GM19025 (cell line): ENCODE data around the gene FGF12.

Experiments used
- ATAC-seq: cut with Tn5 transposase; IDR thresholded peaks from one replicate; pipeline ENCODE4 v1.9.1; 2021; ENCODE audit warnings: mild to moderate bottlenecking, low read depth, moderate library complexity; ENCODE audit not compliant: unreplicated experiment

Gene FGF12

DNA sequence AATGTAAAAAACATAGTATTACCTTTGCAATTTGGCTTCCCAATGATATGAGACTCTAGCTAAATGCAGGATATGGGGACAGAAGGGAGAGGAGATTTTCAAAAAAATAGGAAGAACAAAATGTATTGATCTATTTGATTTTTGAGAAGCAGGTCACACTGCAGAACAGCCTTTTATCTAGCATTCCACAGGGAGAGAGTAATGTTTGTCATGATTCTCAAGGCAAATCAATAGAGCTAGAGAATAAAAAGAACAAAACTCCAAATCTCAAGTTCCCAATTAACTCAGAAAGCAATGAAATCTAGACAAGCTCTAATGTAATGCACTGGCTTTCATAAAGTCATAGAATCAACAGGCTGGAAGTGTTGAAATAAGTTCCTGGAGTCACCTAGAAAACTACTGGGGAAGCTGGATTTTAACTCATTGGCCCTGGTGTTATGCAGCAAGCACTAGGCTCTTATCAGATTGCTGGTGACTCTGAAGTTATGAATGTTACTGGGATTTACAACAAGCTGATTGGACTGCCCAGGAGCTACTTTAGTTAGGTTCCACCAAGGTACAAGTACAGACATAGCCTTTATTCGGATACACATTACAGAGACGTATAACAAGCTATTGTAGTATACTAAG lies 442.8 kb downstream of the FGF12 start:
- ATAC-seq, result no peak

DNA sequence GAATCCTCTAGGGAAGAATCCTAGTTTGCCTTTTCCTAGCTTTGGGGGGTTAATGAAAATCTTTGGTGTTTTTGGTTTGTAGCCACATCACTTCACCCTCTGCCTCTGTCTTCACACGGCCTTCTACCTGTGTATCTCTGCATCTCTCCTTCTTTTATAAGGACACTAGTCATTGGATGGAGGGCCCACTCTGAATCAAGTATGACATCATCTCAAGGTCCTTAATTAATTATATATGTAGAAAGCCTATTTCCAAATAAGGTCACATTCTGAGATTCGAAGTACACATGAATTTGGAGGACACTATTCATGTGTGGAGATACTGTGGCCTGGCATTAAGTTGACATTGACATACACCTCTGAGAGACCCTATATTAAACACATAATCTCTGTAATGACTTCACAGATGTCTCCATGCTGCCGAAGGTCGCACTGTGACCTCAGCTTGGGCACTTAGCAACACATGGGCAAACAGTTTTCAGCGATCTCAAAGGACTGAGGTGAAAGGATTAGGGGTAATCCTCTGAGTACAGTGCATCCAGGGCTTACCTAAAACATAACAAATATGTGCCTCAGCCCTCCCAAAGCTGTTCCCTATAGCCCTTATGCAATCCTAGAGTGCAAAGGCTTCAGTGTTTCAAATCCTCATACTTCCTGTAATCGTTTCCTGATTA lies 446.0 kb downstream of the FGF12 start:
- no peak for ATAC-seq

DNA sequence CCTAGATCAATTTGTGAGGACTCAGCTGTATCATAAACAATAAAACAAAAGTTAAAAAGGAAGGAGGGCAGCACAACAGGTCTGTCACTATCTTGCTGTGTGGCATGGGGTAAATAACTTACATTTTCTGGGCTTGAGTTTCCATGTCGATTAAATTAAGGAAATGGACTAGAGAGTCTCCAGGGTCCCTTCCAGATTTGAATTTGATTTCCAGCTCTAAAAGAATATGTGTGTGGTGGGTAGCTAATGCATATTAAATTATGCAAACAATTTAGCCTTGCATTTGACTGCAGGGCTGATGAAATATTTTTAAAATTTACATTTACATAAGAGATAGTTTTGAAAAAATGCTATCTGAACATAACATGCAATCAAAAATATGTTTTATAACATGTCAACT lies 447.7 kb downstream of the FGF12 start:
- ATAC-seq, result no peak

DNA sequence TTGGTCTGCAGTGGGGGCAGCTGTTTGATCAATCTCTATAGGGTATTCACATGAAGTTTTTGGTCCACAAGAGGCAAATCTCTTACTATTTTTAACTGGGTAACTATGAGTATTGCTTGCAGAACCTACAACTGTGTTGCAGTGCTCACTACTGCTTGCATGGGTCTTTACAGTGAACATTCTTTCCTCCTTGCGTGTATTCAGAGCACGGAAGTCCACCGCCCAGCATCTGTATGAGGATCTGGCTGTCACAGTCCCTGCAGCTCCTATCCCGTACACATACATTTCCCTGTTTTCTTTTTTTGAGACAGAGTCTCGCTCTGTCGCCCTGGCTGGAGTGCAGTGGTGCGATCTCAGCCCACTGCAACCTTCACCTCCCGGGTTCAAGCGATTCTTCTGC lies 449.9 kb downstream of the FGF12 start:
- ATAC-seq, result no peak

DNA sequence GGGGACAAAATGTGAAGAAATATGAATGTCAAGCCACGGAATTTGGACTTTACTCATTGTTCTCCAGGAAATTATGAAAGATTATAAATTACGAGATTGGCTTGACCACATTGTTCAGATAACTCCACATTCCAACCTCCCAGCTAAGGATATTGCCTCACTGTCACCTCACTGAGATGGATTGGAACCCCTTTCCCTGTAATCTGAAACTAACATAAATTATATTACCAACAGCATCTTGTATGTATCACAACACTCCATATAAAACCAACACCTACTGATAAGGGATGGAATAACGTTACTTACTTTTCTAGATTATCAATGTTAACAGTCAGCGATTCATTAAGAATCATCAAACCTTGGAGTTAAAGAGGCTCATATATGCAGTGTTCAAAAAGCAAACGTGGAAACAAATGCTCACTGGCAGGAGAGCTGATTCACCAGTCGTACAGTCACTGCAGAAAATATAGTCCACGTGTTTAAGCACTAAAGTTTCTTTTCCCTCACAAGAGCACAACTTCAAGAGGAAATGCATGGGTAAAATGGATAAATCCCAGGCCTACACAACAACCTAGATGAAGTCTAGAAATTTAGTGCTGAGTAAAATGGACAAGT lies 451.5 kb downstream of the FGF12 start:
- ATAC-seq, result no peak

DNA sequence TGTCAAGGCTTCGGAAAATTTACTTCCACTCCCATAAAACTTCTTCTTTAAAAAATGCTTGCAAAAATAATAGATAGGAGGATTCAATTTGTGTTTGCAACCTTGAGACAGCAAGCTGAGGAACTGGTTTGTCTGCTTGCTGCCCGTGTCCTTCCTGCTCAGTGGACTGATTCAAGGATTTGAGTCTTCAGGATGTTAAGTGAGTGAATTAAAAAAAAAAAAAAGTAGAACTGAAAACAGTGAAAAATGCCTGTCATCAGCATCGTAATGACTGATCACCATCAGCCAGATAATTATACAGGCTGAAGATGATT lies 453.7 kb downstream of the FGF12 start:
- ATAC-seq, result no peak

DNA sequence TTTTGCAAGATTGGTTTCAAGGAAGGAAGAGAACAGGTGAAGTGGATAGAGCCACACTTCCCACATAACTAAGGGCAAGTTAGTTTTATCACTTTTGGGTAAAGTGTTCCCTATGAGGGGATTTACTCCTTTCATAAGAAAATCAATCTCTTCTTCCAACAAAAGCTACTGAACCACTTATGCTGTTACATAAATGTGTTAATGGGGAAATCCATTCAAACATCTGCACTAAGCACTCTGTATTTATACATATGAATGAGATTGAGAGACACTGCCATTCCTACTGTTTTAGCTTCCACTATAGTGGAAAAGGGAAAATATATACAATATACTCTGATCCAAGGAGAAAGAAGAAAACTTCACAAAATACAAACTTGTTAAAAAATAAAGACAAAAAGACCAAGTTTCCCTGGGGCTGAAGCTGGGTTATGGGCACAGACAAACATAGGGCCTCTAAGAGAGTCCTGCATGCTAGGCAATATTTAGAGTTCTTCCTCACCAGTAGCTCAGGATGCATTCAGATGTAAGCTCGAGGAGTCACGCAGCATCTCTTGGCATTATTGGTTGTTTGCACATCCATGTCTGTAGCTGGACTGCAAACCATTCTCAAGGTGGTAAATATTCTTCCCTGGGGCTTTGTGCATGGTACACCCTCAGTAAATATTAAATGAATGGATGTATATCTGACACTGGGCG lies 454.2 kb downstream of the FGF12 start:
- ATAC-seq, result no peak

DNA sequence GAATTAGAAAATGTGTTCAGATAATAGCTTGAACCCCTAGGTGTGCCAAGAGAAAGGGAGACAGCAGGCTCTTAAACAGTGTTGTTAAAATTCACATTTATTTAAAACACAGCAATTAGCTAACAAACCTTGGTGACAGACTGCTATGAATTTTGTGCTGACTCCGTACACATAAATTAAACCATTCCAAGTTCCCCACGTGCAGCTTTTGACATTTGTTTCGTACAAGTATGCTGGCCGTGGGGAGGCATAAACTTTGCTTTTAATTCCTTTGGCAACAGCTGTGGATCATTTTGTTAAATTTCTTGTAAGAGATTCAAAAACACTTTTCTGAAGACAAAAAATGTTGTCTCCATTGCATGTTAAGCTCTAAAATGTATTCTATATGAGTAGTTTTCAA lies 465.3 kb downstream of the FGF12 start:
- no peak for ATAC-seq

DNA sequence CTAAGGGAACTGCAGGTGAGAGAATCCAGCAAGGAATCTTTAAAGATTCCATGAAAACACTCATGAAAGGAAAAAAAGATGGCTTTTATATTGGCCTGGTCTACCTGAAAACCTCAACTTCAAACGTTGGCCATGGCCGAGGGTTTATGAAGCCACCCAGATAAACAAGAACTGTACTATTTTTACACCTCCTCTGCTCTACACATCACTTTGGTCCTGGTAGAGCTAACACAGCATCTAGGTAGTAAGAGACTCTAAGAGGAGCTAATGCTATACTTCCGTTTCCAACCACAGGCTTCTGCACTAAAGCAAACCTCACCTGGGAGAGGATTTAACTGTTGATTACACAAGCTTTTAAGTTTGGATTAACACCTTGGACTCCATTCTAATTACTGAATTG lies 466.2 kb downstream of the FGF12 start:
- no peak for ATAC-seq

DNA sequence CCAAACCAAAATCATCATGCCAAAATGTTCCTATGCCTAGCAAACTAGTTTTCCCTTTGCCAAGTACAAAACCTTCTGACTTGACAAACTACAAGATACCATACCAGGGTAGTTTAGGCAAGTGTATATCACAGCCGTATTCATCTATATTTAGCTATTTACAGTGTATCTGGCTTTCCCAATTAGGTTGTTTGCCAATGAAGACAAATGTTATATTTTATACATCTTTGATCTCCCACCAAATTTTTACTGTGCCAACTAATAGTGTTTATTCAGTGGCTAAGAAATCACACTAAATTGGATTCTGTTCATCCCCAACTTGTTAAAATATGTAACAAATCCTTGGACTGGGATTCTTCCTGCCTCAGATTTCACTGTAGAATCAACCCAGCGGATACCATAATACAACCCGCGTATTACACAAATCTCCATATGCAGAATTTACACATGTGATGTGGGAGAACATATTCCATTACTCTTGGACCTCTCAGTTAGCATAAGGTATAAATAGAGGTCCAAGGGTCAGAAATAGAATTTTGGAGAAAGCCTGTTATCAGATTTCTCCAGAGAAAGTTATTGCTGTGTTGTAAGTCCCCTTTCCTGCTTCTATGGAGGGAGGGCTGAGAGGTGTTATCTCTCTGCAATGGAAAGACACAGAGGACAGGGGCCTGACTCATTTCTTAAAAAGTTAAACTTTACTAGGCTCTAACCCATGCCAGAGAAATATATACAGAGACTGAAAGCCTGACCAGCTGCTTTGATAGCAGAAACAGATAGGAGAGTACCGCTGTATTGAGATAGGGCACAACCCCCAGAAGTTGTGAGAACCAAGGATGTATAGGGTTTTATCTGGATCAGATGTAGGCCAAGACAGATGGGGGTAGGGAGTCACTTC lies 467.0 kb downstream of the FGF12 start:
- ATAC-seq, result no peak

DNA sequence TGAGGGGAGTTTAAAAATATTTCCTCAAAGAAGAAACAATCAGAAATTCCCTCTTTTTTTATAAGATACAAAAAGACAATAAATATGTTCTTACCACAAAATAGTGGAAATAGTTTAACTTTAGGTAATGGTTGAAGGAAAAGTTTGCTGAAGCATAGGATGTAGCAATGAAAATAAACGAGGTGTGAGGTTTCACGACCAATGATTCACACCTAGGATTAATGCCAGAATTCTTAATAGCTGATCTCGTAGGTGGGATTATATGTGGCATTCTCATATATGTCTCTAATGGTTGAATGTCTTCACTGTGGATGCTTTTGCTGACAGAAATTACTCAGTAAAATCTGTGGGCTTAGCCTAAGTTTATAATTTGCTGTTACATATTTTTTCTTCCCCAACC lies 467.7 kb downstream of the FGF12 start:
- ATAC-seq, result no peak

DNA sequence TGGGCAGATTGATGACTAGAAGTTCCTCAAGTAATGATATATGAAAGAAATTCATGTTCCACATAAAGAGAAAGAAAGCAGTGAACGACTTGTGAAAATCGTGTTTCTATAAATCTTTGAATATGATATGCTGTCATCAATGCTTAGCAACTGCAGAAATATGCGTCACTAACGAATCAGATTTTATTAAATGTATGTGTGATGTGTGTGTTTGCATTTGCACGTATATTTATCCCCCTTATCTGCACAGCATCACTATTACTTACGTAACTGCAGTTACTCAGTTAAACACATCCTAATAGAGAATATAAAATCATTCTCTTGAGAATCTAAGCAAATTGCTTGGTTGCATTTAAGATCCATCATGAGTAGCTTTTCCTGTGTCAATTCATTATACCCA lies 468.6 kb downstream of the FGF12 start:
- ATAC-seq, result no peak

DNA sequence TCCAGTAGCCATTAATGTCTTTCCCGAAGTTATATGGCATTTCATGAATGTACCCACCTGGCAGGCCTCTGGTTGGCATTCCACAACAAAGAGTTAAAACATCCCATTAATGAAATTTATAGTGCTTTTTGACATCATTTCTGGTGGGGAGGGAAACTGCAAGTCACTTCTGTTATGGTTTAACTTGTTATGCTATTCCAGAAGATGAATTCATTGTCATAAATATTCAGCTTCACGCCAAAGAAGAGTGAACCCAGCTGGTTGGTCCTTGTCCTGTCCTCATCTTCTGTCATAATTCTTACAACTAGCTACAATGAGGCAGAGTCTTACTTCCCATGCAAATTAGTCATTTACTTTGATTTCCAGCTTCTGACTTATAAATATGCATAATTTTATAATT lies 471.5 kb downstream of the FGF12 start:
- ATAC-seq, result no peak

DNA sequence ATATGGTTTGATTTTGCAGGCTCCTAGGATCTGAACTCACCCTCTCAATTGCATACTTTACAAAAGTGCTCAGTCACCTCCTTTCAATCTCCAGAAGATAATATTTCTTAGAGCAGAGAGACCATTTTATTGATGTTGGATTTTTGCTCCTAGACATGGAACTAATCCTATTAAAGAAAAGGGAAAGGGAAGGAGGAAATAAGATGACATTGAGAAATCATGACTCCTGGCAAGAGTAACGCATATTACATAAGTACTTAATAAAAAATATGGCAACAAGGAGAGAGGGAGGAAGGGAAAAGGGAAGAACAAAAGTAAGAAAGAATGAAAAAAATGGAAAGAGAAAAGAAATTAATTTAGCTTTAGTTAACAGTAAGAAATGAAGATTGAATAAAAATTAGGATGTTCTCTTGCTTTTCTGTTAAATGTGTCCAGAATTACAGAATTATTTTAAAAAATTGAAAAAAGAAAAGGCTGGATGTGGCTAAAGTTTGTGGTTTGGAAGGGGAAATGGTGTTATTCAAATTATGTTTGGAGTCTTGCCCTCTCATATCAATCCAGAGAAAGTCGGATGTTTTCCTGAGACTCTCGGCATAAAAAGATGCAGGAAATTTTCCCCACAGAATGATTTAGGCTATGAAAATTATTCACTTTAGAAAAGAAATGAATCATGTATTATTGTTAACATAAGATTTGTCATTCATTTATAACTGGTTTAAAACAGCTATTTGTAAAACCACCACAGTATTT lies 474.0 kb downstream of the FGF12 start:
- no peak for ATAC-seq

DNA sequence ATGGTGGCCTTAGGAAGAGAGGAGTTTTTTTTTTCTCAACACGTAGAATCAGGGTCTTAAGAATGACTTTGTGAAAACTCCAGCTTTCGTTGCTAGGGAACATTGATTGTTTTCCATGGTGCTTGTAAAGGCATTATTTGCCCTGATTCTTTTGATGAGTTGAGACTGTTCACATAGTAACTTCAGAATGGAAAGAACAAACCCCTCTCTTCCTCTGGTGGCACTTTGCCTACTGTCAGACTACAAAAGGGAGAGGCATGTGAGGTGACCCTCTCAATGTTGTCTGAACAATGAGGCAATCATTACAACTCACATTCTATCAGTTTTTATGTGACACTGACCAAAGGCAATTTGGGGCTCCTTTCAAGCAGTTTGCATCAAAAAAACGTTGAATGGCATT lies 477.8 kb downstream of the FGF12 start:
- no peak for ATAC-seq

DNA sequence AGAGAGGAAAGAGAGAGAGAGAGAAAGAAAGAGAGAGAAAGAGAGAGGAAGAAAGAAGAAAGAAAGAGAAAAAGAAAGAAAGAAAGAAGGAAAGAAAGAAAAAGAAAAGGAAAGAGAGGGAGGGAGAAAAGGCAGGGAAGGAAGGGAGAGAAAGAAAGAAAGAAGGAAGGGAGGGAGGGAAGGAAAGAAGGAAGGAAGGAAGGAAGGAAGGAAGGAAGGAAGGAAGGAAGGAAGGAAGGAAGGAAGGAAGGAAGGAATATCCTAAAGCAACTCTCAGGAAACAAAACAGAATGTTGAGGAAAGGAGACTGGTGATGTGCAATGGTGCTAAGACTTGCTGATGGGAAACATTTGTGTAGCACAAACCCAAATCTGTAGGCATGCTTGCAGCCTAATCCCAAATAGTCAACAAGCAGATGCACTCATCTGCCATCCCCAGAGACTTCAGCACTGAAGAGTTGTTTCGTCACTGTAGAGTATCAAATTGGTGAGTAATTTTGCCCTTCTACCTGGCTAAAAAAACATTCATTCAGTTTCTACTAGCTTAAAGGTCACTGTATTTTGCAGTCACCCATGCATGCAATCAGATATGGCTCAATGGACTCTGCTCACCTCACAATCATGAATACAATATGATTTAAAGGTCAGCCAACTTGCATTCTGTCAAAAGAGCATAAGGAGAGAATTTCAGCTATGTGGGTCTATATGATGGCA lies 480.3 kb downstream of the FGF12 start:
- ATAC-seq, result no peak

DNA sequence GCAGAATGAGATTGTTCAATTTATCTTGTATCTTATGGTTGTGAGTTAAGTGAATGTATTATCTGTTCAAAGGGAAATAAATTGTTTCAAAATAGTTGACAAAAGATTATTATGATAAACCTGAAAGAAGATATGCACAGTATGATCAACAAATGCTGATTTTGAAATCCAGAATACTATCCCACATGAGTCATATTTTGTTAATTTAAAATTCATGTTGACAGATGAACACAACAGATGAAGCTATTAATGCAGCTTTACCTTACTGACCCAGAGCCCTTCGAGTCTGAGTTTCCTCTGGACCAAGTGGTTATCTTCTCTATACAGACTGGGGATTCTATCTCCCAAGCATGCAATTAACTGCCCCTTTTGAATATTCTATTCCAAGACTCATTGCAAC lies 482.8 kb downstream of the FGF12 start:
- ATAC-seq, result no peak

DNA sequence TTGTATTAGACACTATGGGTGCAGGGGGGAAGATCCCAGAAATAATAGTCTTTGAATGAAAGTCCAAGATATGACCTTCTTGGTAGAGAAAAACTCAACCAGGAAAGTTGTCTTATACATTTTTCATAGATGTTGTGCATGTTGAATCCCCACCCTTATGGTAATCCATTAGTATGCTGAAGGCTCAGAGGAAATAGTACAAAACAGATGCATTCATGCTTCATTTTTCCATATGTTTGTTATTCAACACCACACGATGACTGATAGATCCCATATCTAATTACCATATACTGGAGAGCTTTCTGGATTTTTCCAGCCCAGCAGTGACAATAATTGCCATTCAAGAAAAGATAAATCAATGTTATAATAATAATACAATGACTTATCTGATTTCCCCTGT lies 487.4 kb downstream of the FGF12 start:
- no peak for ATAC-seq

DNA sequence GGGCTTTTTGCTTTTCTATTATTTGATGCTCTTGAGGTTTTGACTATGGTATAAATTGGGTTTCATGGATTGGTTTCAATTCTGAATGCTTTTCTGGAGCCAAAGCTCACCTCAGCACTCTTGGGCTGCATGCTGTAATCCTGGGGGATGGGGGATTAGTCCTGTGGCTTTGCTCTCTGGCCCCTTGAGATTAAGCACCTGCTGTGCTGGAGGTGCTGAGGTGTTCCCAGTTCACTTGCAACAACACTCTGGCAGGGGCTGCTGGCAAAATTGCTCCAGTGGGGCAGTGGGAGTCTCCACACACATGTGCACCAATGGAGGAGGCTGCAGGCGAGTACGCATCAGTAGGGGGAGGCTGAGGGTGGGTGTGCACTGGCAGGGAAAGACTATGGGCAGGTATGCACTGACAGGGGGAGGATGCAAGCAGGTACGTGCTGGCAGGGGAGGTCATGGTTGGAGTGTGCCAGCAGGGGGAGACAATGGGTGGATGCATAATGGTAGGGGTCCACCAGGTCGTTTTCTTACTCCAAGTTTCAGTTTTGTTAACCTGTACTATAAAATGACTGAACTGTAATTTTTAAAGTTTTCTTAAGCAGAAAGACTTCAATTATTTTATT lies 489.2 kb downstream of the FGF12 start:
- ATAC-seq, result no peak
